Measurements from ENCODE around the gene ACTN4. TPM values are rescaled to one million over a fixed set of nuclear protein-coding genes. Genes with fewer than 3 reads are reported as not detected.
A peak's percentile ranks its signal among the peaks of the same experiment; 100 is the strongest.

The ACTN4 gene
- total RNA-seq, 1 donor from 2014 or later: 744 TPM

DNA sequence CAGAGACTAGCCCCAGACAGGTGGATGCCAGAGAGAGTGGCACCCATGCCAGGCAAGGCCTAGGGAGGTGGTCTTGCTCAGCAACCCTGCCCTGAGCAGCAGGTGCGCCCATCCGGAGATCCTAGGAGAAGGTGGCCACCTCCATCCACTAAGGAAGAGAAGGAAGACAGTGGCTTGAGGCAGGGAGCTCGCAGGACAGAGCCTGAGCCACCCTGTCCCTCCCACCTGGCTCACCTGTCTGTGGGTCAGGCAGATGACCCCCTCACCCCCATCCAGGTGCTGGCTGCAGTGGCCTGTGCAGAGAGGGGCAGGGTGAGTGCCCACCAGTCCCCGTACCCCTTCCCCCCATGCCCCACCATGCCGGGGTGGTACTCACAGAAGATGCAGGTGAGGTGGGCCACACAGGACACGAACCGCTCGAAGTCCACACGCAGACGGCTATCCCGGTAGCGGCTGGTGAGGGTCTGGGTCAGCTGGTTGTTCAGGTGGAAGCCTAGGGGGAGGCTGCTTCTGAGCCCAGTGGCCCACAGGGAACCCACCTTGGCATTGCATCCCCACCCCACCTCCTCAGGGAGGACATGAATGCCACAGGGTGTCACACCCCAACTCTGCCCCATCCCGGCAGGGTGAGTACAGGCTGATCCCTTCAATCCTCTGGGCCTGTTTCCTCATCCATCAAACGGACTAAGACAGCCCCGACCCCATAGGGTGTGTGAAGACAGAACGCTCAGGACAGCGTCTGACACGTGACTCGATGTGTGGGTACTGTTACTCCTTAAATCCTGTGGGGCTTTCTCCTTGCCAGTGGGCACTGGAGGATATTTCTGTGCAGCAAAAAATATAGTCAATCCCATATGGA lies 83.5 kb downstream of the ACTN4 start:
- DNase-seq (ENCODE audit: low spot score): no peak
- Mint-ChIP-seq H3K9me3 (ENCODE audit: unreplicated experiment) (no peaks in the 10 kb centered on the region), H3K27ac (ENCODE audit: unreplicated experiment) (peak overlapping the region; percentile 63)

GRCh38 chr19:38731654-38732301 lies 84.3 kb downstream of the ACTN4 start:
- H3K4me1 Mint-ChIP-seq (ENCODE audit: unreplicated experiment): peaks cover 6% of the 10 kb centered on the region
- DNase-seq (ENCODE audit: low spot score): no peak
- H3K4me3 Mint-ChIP-seq (ENCODE audit: unreplicated experiment): peak overlapping the region; percentile 75
- no peak for TF ChIP-seq CTCF (IDR thresholded peaks at IDR 0.05; ENCODE audit: unreplicated experiment)
- peaks cover 29% of the 10 kb centered on the region for H3K36me3 Mint-ChIP-seq (ENCODE audit: low read depth, unreplicated experiment)
- peaks cover 34% of the 10 kb centered on the region for H3K27me3 Mint-ChIP-seq (ENCODE audit: unreplicated experiment)
- no peaks in the 10 kb centered on the region for H3K9me3 Mint-ChIP-seq (ENCODE audit: unreplicated experiment)
- H3K27ac Mint-ChIP-seq (ENCODE audit: unreplicated experiment): peak overlapping the region; percentile 52

More for the DNA sequence above, 83.5 kb downstream of the ACTN4 start:
- Mint-ChIP-seq H3K27me3 (ENCODE audit: unreplicated experiment) (peaks cover 40% of the 10 kb centered on the region), H3K4me1 (ENCODE audit: unreplicated experiment) (peaks cover 6% of the 10 kb centered on the region), H3K4me3 (ENCODE audit: unreplicated experiment) (peak overlapping the region; percentile 69), H3K36me3 (ENCODE audit: low read depth, unreplicated experiment) (peaks cover 36% of the 10 kb centered on the region)
- no peak for TF ChIP-seq CTCF (IDR thresholded peaks at IDR 0.05; ENCODE audit: unreplicated experiment)

DNA sequence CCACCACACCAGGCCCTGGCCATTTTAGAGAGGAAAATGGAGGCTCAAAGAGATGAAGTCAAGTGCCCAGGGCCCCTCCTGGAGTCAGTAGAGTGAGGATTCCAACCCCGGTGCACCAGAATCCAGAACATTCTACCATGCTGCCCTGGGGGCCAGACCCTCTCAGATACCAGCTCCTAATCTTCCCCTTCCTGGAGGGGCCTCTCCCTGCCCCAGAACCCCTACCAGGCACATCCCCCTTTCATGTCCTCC lies 85.7 kb downstream of the ACTN4 start:
- peaks cover 32% of the 10 kb centered on the region for H3K27me3 Mint-ChIP-seq (ENCODE audit: unreplicated experiment)
- TF ChIP-seq CTCF (IDR thresholded peaks at IDR 0.05; ENCODE audit: unreplicated experiment): no peak
- H3K27ac Mint-ChIP-seq (ENCODE audit: unreplicated experiment): peak overlapping the region; percentile 36
- no peak for DNase-seq (ENCODE audit: low spot score)
- H3K4me1 Mint-ChIP-seq (ENCODE audit: unreplicated experiment): peaks cover 12% of the 10 kb centered on the region
- H3K36me3 Mint-ChIP-seq (ENCODE audit: low read depth, unreplicated experiment): peaks cover 34% of the 10 kb centered on the region
- H3K9me3 Mint-ChIP-seq (ENCODE audit: unreplicated experiment): no peaks in the 10 kb centered on the region
- H3K4me3 Mint-ChIP-seq (ENCODE audit: unreplicated experiment): no peak overlapping the region

DNA sequence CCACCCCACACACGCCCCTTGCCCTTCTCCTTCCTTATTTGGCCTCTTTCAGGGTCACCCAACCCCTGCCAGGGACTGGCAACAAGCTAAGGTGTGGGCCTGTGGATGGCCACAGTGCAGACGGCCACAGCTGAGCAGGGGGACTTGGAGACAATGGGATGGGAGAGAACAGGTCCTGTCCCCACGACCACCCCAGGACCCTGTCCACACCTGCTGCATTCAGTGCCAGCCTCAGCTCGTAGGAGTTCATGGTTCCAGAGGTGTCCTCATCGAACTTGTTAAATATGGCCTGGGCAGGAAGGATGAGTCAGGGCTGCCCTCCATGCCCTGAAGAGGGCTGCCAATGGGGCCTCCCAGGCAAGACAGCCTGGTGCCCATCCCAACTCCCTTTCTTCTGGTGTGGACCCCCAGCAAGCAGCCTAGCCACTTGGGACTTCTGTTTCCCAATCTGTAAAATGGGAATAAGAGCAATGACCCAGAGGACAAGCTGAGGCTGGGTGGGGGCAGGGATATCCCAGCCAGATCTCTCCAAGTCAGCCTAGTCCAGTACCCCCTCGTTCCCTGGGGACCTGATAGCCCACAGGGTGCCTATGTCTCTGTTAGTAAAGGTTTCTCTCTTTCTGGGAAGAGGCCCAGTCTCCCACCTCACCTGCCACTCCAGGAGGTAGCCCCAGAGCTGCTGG lies 86.2 kb downstream of the ACTN4 start:
- H3K27me3 Mint-ChIP-seq (ENCODE audit: unreplicated experiment): peaks cover 32% of the 10 kb centered on the region
- no peak for TF ChIP-seq CTCF (IDR thresholded peaks at IDR 0.05; ENCODE audit: unreplicated experiment)
- H3K36me3 Mint-ChIP-seq (ENCODE audit: low read depth, unreplicated experiment): peaks cover 34% of the 10 kb centered on the region
- peaks cover 12% of the 10 kb centered on the region for H3K4me1 Mint-ChIP-seq (ENCODE audit: unreplicated experiment)
- H3K4me3 Mint-ChIP-seq (ENCODE audit: unreplicated experiment): no peak overlapping the region
- H3K27ac Mint-ChIP-seq (ENCODE audit: unreplicated experiment): peak overlapping the region; percentile 36
- H3K9me3 Mint-ChIP-seq (ENCODE audit: unreplicated experiment): no peaks in the 10 kb centered on the region
- no peak for DNase-seq (ENCODE audit: low spot score)

GRCh38 chr19:38734176-38734425 lies 86.7 kb downstream of the ACTN4 start:
- no peak for TF ChIP-seq CTCF (IDR thresholded peaks at IDR 0.05; ENCODE audit: unreplicated experiment)
- no peak overlapping the region for H3K4me3 Mint-ChIP-seq (ENCODE audit: unreplicated experiment)
- H3K4me1 Mint-ChIP-seq (ENCODE audit: unreplicated experiment): peaks cover 12% of the 10 kb centered on the region
- H3K9me3 Mint-ChIP-seq (ENCODE audit: unreplicated experiment): no peaks in the 10 kb centered on the region
- H3K27me3 Mint-ChIP-seq (ENCODE audit: unreplicated experiment): peaks cover 32% of the 10 kb centered on the region
- H3K36me3 Mint-ChIP-seq (ENCODE audit: low read depth, unreplicated experiment): peaks cover 34% of the 10 kb centered on the region
- DNase-seq (ENCODE audit: low spot score): no peak
- H3K27ac Mint-ChIP-seq (ENCODE audit: unreplicated experiment): no peak overlapping the region

Data from endothelial cell (in vitro differentiated cells).